Stimulated activated CD8-positive, alpha-beta memory T cell treated with anti-CD3 and anti-CD28 coated beads, Interleukin-7, amount 100 ng/mL, for 24 hours (primary cell): ENCODE data around the gene MYG1.
A peak's percentile ranks its signal among the peaks of the same experiment; 100 is the strongest.
"Not testable (repeated sequence)": the region's sequence is repeated elsewhere in the genome, so short reads cannot be mapped to it uniquely, and the experiment has no call there.

Source experiments
- DNase-seq: peaks from one replicate; pipeline ENCODE4 v3.0.0-alpha.2; 2020; ENCODE audit warnings: low read depth

MYG1 gene

DNA sequence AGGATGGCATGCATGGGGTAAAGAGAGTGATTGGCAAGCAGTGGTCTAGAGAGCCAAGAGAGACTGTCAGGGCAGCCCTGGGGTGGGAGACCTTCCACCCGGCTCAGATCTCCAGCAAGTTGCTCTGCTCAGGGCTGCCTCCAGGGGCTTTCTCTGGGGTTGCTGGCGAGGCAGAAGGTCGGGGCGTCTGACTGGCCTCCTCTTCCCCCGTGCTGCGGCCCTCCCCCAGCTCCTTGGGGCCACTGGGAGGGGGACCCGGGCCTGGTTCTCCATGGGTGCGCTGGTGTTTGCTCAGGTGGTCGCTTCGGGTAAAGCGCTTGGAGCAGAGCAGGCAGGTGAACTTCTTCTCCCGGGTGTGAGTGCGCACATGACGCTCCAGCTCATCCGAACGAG is 28.5 kb downstream of the MYG1 start:
- DNase-seq, result no peak

DNA sequence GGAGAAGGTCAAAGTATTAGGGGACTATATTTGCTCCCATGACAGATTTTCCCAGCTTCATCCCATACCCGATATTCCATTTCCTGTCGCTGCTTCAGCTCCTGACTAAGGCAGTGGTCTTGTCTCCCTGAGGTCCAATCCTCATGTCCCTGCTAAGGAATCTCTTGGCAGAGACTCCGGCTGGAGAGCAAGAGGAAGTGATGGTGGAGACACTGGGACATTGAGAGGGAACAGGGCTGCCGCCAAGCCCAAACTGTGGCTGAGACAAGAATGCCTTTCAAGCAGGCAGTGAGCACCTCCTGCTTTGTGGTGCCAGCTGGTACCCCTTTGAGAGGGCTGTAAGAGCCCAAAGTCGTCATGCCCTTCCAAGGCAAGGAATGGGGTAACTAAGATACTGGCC is 31.2 kb downstream of the MYG1 start:
- no peak for DNase-seq

DNA sequence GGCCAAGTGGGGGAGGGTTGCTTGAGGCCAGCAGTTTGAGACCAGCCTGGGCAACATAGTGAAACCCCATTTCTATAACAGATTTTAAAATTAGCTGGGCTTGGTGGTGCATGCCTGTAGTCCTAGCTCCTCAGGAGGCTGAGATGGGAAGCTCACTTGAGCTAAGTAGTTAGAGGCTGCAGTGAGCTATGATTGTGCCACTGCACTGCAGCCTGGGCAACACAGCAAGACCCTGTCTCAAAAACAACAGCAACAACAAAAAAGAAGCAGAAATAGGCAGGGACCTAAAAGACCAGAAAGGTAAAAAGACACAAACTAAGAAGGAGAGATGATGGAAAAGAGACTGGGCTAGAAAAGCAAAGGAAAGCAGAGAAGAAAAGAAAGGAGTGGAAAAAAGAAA is 32.8 kb downstream of the MYG1 start:
- DNase-seq, result not testable (repeated sequence)

DNA sequence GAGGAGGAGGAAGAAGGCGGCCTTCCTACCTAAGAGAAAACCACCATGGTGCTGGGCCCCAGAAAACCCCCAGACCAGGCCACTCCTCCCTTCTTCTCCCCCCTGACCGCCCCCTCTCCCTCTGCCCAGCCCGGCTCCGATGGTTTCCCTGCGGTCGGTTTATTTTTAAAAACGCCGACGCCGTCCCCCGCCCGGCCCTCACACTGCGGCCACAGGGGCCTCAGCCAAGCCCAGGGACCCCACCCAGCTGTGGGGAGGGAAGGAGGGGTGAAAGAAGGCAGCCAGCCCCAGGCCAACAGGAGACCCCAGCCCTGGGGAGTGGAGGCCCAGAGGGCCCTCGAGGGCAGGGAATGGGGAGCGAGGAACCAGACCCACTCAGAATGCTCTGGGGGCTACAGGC is 33.2 kb downstream of the MYG1 start:
- DNase-seq, result no peak

DNA sequence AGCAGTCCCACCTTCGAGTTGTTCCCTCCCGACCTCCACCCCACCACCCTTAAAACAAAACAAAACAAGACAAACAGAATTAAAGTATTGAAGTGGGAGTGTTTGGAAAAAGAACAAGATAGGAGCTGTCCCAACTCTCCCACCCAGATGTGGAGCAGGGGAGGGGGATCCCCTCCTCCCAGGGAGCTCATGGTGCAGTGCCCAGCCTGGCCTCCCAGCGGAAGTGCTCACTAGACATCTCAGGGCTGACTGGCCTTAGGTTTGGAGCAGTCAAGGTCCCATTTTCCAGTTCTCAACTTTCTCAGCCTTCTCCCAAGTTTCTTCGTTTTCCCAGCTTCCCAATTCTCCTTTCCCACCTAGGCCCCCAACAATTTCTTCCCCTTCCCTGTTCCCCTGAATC is 33.8 kb downstream of the MYG1 start:
- no peak for DNase-seq

DNA sequence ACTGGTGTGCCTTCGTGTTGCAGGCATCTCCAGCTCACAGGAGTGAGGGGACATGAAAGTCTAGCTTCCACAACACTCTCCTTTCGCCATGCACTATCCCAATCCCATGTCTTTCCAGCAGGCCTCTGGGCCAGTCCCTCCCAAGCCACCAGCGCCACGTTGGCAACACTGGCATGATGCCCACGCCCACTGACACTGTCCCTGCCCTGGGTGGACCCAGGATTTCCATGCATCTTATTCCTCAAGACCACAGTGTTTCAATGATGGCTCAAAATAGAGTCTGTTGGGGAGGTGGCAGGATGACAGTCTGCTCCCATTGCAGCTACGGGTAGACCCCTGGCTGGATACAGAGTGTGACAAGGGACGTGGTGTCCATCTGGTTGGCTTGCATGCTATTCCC is 34.4 kb downstream of the MYG1 start:
- DNase-seq, result no peak

DNA sequence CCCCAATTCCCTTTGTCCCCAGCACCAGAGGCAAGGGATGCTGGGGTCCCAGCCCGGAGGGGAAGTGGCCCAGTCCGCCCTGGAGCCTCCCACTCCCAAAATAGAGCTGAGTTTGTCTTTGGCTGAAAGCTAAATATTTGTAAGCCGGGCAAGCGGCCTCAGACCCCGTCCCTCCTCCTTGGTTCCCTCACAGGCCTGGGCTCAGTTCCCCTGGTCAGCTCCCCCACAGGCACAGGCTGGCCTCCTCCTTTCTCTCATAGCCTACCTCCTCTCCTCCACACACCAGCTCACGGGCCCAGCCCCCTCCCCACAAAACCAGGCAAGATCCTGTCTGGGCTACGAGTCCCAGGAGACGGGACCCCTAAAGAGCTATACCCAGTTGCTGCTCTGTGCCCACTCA is 35.3 kb downstream of the MYG1 start:
- DNase-seq, result no peak

DNA sequence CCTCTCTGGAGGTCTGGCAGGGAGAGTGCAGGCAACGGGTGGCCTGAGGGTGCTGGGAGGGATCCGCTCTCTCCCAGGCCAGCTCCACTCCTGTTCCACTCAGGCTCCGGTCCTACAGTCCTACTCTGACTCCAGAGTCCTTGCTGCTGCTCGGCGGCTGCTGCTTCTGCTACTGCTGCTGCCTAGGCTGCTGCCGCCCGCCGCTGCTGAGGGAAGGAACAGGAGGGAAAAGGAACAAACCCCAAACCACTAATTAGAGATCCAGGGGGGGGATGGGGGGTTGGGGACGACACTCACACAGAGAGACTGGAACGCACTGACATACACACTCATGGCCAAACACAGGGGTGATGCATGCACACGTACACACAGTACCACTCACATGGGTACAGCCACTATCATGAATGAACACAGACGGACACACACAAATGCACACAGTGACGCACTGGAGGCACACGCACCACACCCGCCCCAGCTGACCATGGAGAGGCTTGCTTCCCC is 36.7 kb downstream of the MYG1 start, which contains the start of gene SP7:
Gene SP7 (minus strand): TSS at position 174 of the 501 bp plus-strand sequence. CDS start 708 bp downstream, outside the sequence.
- DNase-seq, result no peak

DNA sequence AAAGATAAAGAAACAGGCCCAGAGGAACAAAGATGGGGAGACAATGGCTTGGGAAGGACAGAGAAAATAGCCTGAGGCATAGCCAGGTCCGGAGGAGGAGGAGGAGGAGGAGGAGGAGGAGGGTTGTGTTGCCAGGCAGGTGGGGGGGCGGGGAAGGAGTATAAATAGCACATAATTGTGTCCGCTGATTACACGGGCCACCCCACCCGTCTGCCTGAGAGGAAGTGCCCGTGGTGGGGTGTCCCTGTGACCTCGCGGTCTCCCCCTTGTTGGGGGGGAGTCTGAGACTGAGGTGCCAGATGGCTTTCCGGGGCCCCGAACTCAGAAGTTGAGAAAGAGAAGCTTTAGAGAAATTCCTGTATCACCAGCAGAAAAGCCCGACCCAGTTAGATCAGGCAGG is 38.5 kb downstream of the MYG1 start:
- DNase-seq, result no peak

DNA sequence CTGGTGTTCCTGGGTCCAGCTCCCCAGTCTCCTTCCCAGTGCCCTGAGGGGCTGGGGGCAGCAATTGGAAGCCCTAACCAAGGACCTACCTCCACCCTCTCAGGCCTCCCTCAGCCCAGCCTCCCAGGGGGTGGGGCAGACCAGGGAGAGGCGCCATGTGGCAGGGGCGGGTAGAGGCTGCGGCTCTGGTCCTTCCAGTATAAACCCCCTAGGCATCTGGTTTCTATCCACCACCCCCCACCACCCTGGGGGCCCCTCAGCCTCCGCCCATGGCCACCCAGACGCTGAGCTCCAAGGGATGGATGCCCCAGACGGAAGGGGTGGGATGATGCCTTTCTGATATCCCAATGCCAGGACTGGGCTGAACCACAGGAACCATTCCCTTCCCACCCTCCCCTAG is 39.4 kb downstream of the MYG1 start:
- DNase-seq, result no peak

DNA sequence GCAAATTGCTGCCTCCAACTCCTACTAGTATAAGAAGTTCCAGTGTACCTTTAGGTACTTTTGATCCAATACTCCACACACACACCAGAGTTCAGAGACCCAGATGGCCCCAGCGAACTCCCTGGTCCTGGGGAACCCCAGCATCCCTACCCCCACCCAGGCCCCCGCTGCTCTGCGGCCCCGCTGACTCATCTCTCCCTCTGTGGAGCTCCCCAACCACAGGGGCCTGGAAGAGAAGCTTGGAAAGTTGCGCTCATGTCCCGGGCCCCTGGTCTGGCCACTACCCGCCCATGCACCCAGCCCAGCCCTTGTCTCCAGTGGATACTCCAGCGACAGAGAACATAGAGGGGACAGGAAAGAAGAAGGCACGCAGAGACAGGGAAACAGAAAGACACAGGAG is 40.9 kb downstream of the MYG1 start:
- DNase-seq, result no peak

DNA sequence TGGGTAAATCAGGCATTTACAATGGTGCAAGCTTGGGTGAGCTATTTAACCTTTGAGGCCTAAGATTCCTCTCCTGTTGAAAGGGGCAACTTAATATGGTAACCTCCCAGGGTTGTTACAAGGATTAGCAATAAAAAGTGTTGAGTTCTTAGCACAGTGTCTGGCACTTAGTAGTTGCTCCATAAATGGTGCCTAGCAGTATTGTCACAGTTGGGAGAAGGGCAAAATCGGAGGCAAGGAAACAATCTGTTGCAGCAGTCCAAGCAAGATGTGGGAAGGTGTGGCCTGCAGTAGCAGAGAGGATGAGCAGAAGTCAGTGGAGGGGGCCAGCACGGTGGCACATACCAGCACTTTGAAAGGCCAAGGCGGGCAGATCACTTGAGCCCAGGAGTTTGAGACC is 44.0 kb downstream of the MYG1 start:
- DNase-seq, result no peak

DNA sequence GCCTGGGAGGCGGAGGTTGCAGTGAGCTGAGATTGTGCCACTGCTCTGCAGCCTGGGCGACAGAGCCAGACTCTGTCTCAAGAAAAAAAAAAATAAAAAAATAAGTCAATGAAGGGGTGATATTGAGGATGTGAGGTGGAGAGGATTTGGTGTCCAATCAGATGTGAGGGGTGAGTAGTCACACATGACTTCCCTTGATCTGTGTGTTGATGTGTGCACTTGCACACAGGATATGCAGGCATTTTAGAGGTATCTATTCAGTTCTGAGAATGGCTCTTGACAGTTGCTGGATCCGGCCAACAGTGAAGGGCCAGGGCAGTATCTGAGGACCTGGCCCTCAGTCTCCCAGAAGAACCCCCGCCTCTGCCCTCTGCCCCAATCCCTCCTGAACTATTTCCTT is 44.5 kb downstream of the MYG1 start:
- DNase-seq, result no peak

DNA sequence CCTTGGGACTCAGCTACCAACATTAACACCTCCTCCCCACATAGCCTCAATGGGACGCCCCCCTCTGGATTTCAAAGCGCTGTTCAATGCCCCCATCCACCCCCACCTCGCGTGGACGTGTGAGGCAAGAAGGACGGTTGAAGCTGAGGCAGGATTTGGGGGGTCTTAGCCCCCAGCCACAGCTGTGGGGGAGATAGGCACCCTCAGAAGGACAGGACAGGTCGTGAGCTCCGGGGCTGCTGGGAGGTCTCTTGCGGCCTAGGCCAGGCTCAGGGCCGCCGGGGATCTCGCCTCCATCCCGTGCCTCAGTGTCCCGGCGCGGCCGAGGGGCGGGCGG is 45.0 kb downstream of the MYG1 start:
- DNase-seq, result no peak

DNA sequence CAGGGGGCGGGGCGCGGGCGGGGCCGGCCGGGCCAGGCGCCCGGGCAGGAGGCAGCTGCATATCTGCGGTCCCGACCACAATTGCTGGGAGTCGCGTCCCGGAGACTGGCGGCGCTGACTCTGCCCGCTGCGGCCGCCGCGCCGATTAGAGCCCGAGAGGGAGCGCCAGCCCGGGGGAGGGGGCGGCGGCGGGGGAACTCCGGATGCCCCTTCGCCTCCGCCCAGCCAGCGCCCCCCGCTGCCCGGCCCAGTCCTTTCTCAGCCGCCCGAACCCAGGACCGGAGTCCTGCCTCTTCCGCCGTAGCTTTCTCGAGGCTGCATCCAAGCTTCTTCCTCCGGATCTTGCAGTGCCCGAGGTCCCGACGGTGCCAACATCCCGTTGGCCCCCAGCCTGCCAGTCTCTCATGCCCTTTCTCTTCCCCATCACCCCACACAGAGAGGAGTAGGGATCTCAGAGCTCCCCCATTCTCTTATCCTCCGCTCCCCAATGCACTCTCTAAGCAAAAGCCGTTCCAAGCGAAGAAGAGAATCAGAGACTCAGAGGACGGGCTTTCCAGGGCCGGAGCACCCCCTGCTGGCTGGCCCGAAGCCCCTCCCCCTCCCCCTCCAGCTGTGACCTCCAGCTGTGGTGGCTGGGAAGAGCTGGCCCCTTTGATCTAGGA is 45.5 kb downstream of the MYG1 start:
- no peak for DNase-seq

DNA sequence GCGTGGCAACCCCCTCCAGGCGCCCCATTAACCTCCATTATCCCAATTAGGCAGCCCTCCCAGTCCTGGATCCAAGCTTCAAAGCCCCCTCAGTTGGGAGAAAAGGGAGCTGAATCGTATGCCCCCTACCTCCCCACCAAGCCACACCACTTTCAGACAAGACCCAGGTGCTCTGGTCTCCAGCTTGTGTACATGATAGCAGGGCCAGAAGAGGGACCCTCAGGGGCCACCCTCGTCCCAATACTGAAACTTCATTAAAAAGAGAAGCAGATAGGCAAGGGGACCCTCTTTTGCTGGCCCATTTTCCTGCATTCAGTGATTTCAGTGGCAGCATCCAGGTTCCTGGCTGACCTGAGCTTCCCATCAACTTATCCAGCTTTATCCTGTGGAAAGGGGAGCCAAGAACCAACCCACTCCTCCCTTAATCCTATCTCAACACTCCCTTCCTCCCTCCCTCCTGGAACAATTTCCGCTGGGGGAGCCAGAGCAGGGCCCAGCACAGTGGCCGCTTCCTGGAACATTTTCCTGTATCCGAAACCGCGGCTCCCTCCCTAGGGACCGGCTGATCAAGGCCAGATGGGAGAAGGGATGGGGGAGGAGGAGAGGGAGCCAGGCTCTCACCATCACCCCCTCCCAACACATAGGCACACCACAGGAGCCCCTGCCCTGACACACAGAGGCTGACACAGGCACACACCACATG is 46.1 kb downstream of the MYG1 start:
- DNase-seq, result no peak

DNA sequence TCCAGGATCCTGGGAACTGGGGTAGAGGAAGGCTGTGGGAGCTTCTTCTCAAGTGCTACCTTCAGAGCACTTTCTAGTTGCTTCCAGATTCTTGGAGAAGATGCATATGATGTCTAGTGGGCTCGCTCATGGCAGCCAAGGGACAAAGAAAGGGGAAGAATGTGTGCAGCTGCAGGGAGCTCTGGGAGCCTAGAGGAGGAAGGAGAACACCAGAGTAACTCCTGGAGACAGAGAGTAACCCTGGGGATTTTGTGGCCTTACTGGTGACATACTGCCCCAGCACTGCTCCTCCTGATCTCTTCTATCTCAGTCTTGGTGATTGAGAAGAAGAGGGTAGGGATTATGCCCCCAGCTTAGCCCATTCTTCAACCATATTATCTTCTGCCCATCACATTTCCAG is 47.0 kb downstream of the MYG1 start:
- no peak for DNase-seq

DNA sequence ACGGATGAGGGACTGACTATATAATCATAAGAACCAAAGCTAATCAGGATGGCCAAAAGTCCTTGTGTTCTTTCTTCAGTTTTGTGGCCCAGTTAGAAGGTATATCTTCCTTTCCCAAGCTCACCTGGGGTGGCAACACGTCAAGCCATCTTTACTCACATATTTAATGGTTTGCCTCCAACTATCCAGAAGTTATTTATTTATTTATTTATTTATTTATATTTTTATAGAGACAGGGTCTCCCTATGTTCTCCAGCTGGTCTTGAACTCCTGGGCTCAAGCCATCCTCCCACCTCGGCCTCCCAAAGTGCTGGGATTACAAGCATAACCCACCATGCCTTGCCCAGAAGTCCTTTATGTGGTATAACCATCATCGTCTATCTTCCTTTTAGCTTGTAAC is 48.4 kb downstream of the MYG1 start:
- DNase-seq, result no peak

DNA sequence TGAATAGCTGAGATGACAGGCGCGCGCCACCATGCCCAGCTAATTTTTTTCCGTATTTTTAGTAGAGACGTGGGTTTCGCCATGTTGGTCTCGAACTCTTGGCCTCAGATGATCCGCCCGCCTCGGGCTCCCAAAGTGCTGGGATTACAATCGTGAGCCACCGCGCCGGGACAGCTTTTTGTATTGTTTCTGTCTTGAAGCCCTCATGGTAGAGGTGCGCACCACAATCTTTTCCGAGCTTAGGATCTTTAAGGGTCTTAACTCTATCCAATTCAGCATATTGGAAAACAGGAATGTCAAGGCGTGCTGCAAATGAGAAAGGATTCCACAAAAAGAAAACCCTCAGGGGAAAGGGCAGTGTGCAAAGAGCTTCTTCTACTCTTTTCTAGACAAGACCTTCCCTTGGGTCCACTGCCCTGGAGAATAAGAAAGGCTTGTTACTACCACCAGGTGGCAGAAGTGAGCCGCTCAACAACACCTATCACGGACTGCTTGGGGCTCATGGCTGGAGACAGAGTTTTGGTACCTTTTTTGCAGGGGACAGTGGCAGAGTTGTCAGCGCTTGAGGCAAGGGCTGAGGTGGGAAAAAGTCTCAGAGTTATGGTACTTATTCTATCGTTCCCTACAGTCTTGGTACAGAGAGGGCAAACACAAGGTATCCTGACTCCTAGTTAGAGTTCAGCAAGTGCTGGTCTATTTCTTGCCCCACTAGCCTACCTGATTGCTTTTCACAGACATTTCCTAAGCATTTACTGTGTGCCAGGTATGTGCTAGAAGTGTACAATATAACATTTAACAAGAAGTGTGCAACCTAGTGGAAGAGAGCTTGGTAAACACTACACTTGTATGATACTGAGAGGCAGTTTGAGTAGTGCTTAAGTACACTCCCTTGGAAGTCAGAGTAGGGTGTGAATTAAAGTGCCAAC is 53.1 kb downstream of the MYG1 start:
- DNase-seq, result peak; percentile 60

DNA sequence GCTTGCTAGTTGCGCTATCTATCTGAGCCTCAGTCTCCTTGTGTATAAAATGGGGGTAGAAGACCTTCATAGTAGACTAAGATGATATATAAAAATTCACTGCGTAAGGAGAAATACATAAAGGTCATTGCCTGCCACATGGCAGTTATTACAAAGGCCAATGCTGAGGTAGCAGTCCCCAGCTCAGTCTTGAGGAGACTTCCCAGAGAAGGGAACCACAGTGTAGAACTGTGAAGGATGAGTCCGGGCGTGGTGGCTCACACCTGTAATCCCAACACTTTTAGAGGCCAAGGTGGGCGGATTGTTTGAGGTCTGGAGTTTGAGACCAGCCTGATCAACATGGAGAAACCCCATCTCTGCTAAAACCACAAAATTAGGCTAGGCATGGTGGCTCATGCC is 53.8 kb downstream of the MYG1 start:
- no peak for DNase-seq

DNA sequence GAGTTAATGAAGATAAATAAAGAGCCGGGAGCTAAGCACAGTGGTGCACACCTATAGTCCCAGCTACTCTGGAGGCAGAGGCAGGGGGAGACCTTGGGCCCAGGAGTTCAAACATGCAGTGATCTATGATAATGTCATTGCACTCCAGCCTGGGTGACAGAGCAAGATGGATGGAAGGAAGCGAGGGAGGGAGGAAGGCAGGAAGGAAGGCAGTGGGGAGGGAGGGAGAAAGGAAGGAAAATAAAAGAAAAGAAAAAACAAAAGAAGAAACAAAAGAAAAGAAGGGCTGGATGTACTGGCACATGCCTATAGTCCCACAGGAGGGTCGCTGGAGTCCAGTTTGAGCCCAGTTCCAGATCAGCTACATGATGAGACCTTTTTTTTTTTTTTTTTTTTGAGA is 55.6 kb downstream of the MYG1 start:
- no peak for DNase-seq
